IPS-18c (cell line): ENCODE measurements around the gene SIGLEC6.

Experiments
- H3K4me3 ChIP-seq: 2 replicates; pipeline ENCODE4 v1.7.0; 2013; ENCODE audit warnings: low read depth, mild to moderate bottlenecking, low read length, moderate library complexity; ENCODE audit not compliant: insufficient read depth
- H3K9me3 ChIP-seq: one replicate; pipeline ENCODE4 v1.6.1; 2013; ENCODE audit warnings: mild to moderate bottlenecking, low read length, moderate library complexity; ENCODE audit not compliant: control insufficient read depth, insufficient read depth

SIGLEC6 gene

DNA sequence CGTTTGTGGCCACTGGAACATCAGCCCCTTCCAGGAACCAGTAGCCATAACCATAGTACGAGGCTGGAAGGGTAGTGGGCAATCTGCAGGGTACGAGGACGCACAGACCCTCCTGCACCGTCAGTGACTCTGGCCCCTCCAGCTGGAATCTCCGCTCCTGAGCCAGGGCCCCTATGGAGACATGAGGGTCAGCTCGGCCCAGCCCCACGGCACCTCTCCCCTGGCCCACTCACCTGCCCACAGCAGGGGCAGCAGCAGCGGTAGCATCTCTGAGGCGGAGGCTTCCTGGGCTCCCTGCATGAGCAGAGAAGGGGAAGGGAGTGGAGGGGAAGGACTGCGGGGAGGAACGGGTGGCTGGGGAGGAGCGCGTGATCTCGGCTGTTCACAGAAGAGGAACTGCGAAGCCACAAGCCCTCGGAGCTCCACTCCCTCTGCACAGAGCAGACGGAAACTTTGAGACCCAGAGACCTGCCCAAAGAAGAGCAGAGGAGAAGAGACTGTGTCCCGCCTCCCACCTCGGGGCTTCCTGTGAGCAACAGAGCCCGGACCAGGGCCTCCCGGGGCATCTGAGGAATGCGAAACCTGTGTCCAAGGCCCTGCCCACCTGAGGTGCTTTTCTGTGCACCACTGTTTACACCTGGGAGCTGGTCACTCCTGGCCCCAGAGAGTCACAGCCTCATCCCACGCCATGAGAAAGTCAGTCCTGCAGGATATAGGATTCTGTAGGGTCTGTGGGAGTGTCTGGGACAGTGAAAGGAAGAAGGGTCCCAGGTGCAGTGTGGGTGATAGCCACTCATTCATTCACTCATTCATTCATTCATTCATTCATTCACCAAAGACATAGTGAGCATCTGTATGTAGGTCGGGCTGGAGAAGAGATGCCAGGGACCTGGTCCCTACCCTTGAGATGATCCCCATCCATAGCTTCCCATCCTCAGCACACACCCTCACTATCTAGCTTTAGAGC lies at the start of gene SIGLEC6:
Gene SIGLEC6 (minus strand): TSS at position 322 of the 967 bp plus-strand sequence. CDS start 22 bp downstream, at position 300.
- Histone ChIP-seq H3K4me3 (no peak within 1 kb of the TSS), H3K9me3 (no peaks in the 10 kb centered on the region)

DNA sequence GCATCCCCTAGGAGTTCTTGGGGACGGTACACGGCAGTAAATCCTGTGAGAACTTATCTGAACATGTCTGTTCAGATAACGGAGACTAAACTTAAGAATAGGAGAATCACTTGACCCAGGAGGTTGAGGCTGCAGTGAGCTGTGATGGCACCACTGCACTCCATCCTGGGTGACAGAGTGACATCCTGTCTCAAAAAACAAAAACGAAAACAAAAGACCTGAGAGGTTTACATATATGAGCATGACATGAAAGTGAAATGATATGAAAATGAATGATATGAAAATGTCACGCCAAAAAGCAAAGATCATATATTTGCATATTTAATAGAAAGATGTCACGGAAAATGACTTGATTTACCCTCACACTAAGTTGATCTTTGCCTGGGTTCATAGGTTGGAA lies 45.4 kb upstream of the SIGLEC6 start:
- H3K4me3 ChIP-seq, result no peak overlapping the region

DNA sequence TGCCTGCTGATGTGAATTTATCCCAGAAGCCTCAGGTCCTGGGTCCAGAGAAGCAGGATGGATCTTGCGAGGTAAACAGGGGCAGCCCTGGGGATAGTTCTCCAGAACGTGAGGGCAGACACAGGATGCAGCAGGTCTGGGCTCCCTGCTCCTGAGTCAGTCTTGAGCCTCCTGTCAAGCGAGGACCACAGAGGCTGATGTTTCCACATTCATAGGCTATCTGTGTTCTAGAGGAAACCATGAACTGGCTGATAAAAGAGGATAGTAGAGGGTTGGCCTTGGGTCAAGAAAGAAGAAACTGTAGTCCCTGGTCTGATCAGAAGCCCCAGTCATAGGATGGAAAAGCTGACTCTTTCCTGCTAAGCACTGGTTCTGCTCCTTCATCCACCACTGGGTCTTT lies 41.9 kb upstream of the SIGLEC6 start:
- Histone ChIP-seq H3K9me3 (no peaks in the 10 kb centered on the region), H3K4me3 (no peak overlapping the region)

More for the DNA sequence above, 45.4 kb upstream of the SIGLEC6 start:
- H3K9me3 ChIP-seq, result no peaks in the 10 kb centered on the region

DNA sequence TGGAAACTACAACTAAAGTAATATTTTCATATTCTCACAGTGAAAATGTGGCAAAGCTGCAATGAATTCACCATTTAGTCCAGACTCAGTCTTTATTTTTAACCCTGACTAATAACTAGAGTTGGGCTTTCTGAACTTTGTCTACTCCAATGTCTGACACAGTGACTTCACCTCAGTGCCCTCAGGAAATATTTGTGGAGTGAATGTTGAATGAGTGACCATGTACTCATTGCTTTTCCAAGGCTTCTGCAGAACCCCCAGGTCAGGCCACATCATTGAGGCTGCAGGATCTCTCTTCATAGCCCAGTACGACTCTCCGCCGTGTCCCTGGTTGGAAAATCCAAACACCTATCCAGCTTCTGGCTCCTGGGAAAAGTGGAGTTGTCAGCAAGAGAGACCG lies 41.4 kb upstream of the SIGLEC6 start:
- Histone ChIP-seq H3K9me3 (no peaks in the 10 kb centered on the region), H3K4me3 (no peak overlapping the region)

DNA sequence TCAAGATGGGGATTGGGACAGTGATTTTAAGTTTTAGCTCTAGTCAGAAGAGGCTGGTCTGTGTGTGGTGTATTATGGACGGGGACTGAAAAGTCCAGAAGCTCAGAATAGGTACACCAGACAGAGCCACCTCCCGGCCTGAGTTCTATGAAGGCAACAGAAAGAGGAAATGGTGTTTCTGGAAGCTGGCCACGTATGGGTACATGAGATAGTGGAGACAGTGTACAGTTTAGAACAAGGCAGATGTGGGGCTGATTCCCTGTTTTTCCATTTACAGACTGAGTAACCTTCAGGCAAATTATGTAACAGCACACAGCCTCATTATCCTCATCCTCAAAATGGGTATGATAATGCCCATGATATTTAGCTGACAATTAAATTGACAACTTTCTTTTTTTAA lies 40.9 kb upstream of the SIGLEC6 start:
- no peak overlapping the region for H3K4me3 ChIP-seq
- H3K9me3 ChIP-seq, result no peaks in the 10 kb centered on the region

DNA sequence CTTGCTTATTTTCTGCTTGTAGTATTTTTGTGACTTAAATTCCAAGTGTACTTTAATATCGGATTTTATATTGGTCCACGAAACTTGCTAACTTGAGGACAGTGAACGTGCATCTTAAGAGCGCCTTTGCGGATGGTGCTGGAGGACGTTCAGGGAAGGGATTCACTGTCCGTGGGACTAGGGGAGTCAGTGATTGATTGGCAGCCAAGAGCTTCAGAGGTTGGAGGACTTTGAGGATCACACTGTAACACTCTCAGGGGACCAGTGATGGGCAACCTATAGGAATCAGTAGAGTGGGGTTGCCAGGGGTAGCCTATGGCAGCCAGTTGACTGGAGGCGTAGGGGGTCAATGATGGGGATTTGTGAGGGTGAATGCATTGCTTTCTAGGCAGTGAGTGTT lies 40.1 kb upstream of the SIGLEC6 start:
- Histone ChIP-seq H3K4me3 (peak overlapping the region; percentile 82), H3K9me3 (no peaks in the 10 kb centered on the region)

DNA sequence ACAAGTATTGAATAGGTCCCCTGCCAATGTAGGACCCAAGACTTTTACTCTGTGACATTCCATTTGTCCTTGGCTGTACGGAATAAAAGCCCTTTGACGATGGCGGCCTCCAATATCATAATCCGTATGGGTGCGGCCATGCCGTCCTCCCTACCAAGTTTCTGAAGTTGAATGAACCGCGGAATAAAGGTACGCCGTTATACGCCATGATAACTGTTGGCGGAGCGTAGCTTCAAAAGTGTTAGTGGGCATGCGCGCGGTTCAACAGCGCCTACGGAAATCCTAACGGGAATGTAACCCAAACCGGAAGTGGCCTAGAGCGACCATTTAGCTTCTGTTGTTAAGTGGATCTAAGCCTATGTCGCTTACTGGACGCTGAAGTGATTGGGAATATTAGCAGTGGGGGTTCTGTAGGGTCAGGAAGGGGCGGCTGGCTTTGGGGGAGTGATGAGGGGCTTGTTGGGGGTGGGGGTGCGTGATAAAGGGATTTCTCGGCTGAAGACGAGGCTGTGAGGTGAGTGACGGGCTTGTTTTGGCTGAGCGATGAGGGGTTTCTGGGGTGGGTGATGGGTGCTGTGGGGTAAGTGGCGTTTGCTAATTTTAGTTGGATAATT lies 39.6 kb upstream of the SIGLEC6 start, which contains the start of gene ZNF175:
Gene ZNF175 (plus strand): TSS at position 322 of the 614 bp plus-strand sequence. CDS start 2,047 bp downstream, outside the sequence.
- Histone ChIP-seq H3K4me3 (peak within 1 kb of the TSS; percentile 82), H3K9me3 (no peaks in the 10 kb centered on the region)

DNA sequence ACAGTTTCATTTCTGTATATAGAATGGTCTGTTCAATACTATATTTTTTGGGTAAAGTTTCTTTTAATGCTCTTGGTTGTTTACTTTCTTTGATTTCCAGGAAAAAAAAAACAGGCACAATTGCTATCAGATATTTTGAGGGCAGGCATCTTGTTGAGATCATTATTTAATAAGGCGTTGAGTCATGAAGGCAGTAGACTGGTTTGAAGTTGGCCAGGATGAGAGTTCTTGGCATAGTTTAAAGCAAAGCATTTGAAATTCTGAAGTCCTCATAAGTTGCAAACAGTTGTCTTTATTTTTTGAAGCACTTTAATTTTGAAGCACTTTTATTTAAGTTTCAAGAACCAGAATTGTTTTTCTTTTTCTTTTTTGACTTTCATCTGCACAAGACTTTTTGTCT lies 37.0 kb upstream of the SIGLEC6 start:
- H3K9me3 ChIP-seq, result no peaks in the 10 kb centered on the region
- no peak overlapping the region for H3K4me3 ChIP-seq

DNA sequence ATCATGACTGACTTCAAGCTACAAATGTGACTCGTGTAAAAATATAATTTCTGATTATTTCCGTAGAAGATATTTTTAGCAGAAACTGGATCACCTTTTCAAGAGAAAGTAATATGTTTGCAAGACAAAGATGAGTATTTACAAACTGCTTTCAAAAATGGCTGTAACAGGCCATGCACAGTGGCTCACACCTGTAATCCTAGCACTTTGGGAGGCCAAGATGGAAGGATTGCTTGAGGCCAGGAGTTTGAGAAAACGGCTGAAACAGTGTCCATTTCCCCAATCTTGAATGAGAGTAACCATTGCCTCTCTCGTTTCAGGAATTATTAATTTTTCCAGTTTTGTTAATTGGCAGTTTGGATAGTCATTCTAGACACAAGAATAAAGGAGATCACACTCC lies 36.1 kb upstream of the SIGLEC6 start:
- Histone ChIP-seq H3K9me3 (no peaks in the 10 kb centered on the region), H3K4me3 (no peak overlapping the region)

DNA sequence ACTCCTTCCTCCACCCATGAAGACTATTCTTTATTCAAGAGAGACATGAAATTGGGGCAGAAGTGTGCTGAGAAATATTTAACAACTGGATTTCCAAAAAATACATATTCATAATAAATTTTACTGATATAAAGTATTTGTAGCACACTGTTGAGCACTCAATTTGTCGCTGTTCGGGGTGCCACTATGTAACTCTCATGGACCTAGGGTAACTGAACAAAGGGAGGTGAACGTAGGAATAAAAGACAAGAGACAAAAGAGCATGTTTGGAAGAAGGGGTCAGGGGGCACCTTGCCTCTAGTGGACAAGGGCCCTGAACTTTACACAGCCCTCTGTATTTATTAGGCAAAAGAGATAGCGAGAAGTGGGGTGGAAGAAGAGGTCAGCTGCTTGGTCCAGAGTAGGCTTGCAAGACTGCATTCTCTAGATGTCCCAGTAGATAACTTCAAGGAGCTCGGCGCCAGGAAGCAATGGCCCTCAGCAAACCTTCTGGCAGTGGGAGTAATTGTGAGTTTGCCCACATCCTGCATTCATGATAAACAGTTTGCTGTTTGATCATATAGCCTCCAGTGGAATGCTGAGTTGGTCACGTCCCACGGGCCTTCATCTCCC lies 35.1 kb upstream of the SIGLEC6 start:
- H3K4me3 ChIP-seq, result no peak overlapping the region
- H3K9me3 ChIP-seq, result no peaks in the 10 kb centered on the region

DNA sequence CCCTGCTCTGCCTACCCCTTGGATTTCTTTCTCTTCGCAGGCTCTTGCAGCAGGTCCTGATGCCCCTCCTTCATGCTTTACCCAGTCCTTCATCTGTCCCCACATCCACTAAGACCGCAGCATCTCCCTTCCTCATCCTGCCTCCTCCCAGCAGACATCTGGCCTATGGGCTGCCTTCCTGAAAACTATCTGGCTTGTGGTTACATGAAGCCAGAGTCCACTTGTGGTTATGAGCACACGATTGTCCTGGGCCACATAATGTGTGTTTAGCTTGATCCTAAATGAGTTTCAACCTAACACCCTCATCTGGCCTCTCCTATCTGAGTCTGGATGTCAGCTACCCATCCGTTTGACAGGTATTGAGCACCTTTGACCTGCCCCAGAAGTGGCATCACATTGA lies 34.1 kb upstream of the SIGLEC6 start:
- Histone ChIP-seq H3K4me3 (no peak overlapping the region), H3K9me3 (no peaks in the 10 kb centered on the region)

DNA sequence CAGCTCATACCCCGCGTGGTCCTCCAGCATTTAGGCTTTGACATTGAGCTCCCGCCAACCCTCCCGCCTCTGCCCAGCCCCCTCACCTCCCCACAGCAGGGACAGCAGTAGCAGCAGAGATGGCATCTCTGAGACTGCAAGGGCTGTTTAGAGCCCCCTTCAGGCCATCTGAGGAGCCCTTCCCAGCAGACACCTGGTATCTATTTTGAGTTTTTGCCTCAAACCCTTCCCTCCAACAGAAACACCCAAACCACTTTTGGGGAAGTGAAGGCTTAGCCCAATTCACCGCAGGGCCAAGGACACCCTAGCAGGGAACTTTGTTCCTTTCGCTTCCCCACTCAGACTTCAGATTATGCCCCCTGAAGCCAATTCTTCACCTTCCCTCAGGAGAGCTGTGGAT lies 33.3 kb upstream of the SIGLEC6 start:
- Histone ChIP-seq H3K4me3 (no peak overlapping the region), H3K9me3 (no peaks in the 10 kb centered on the region)

DNA sequence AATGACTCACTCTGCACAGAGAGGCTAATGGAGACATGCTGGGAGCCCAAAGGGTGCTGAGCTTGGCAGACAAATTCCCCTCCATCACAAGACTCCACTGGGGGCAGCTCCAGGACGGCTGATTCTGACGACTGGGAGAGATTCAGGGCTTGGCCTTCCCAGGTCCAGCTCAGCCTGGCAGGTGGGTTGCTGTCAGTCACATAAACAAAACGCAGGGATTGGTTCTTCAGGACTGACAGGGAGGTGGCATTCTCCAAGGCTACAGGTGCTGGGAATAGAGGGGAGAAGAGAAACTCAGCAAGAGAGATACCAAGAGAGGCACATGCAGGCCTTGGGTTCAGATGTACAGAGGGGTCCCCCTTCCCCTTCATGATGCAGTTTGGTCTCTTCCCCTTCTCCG lies 28.9 kb upstream of the SIGLEC6 start:
- H3K9me3 ChIP-seq, result no peaks in the 10 kb centered on the region
- no peak overlapping the region for H3K4me3 ChIP-seq

DNA sequence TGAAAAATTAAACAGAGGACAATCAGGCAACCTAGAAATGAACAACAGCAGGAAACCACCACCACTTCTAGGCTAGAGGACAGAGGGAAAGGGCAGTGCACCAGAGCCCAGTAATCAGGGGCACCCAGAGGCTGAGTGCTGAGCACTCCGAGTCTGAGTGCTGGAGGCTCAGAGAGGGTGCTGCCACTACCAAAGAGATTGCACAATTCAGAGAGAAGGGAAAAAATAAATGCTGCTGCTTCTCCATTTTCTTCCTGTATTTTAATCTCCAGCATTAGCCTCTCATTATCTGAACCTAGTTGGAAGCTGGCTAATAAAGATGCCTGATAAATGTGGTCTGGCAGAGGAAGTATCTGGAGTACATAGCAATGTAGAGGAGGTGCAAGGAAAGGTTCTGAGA lies 27.8 kb upstream of the SIGLEC6 start:
- no peaks in the 10 kb centered on the region for H3K9me3 ChIP-seq
- no peak overlapping the region for H3K4me3 ChIP-seq

DNA sequence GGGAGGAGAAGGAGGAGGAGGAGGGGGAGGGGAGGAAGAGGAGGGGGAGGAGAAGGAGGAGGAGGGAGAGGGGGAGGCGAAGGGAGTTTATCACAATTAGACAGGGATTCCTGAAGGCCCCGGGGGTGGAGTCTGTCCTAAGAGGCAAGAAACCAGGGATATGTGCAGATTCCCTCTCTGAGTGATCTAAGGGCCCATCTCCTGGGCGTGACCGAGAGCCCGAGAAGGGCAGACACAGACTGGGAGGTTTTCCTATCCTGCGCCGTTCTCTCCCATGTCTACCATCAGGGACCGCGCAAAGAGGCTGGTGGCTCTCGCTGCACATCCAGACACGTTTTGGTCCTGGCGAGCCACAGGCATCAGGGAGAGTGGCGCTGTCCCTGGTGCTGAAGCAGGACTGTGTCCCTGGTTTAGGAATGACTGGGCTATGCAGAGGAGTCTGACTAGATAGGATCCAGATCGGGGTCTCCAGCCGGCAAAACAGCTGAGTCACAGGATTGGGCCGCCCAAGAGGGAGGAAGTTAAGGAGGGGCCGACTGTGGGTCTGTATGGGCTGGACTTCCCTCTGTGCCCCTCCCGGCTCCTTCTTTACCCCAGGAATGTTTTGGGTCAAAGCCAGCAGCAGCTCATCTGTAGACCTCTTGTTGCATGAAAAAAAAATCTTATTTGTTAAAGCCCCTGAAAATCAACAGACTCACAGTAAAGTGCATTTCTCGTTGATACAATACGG lies 21.7 kb upstream of the SIGLEC6 start:
- Histone ChIP-seq H3K4me3 (no peak overlapping the region), H3K9me3 (no peaks in the 10 kb centered on the region)

DNA sequence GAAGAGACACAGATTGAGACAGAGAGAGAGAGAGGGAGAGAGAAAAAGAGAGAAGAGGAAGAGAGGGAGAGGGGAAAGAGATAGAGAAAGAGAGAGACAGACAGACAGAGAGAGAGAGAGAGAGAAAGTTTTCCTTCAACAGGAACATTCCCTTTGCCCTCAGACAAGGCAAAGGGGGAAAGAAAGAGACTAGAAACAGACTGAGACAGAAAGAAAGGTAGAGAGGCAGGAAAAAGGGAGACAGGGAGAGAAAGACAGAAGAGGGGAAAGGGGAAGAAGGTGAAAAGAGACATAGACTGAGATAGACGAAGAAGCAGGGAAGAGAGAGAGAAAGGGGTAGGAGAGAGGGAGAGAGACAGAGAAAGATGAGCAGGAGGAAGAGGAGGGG lies 21.1 kb upstream of the SIGLEC6 start:
- Histone ChIP-seq H3K4me3 (no peak overlapping the region), H3K9me3 (no peaks in the 10 kb centered on the region)

DNA sequence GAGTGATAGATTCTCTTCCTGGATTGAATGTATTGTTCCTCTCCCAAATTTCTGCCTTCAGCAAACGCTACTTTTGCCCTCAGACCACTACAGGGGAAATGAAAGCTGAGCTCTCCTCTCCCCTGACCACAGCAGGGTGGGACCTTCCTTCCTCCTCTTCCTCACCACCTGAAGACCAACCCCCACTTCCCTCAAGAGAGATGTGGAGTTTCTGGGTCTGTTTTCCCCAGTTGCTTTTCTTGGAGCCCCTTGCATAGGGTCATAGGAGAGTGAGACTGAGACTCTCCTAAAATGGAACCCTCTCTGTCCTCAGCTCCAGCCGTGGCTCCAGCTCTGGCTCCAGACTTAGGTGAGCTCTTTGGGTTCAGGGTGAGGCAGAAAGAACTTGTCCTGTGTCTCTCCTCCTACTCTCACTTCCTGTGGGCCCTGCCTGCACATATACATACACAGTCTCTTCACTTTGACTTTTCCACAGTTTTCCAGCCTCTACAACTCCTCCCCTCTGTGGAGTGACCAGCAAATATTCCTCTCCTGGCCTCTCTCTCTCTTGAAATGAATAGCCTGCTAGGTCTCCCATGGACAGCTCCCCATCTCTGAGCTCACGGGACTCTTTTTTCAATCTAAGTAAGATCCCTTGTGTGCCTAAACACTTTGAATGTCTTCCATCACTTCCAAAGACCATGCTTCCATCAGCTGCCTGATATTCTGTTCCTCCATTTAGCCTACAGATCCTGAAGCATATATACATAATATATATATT lies 20.4 kb upstream of the SIGLEC6 start:
- no peaks in the 10 kb centered on the region for H3K9me3 ChIP-seq
- H3K4me3 ChIP-seq, result no peak overlapping the region
